ENCODE results near the gene STRA6.
"Not testable (repeated sequence)": the region's sequence is repeated elsewhere in the genome, so short reads cannot be mapped to it uniquely, and the experiment has no call there.

The STRA6 gene

GRCh38 chr15:74179983-74180880 is 22.4 kb downstream of the STRA6 start:
- DNase-seq: no peak

GRCh38 chr15:74179101-74179841 is 23.3 kb downstream of the STRA6 start:
- DNase-seq: no peak

- no peak for DNase-seq
Measured at GRCh38 chr15:74178326-74179100, 24.1 kb downstream of the STRA6 start.

- DNase-seq: no peak
Measured at GRCh38 chr15:74176262-74177214, 26.0 kb downstream of the STRA6 start.

- no peak for DNase-seq
Measured at GRCh38 chr15:74175271-74176191, 27.1 kb downstream of the STRA6 start.

GRCh38 chr15:74174958-74175253 is 27.7 kb downstream of the STRA6 start:
- DNase-seq: no peak

GRCh38 chr15:74174219-74174957 is 28.2 kb downstream of the STRA6 start:
- DNase-seq: no peak

- no peak for DNase-seq
Measured at GRCh38 chr15:74173380-74174218, 29.0 kb downstream of the STRA6 start, which contains the start of gene ISLR. TSS of gene ISLR (plus strand) at chr15:74173710. CDS start at chr15:74174859, 1,149 bp downstream.

GRCh38 chr15:74172701-74173379 is 29.7 kb downstream of the STRA6 start:
- no peak for DNase-seq

GRCh38 chr15:74171965-74172541 is 30.5 kb downstream of the STRA6 start:
- DNase-seq: no peak

- DNase-seq: no peak
Measured at GRCh38 chr15:74170875-74171578, 31.6 kb downstream of the STRA6 start.

GRCh38 chr15:74170071-74170844 is 32.3 kb downstream of the STRA6 start:
- no peak for DNase-seq

- DNase-seq: no peak
Measured at GRCh38 chr15:74168711-74169126, 33.9 kb downstream of the STRA6 start.

GRCh38 chr15:74167891-74168331 is 34.7 kb downstream of the STRA6 start:
- no peak for DNase-seq

- DNase-seq: no peak
Measured at GRCh38 chr15:74165461-74165860, 37.1 kb downstream of the STRA6 start.

- not testable (repeated sequence) for DNase-seq
Measured at GRCh38 chr15:74162195-74162536, 40.4 kb downstream of the STRA6 start.

- not testable (repeated sequence) for DNase-seq
Measured at GRCh38 chr15:74160390-74160789, 42.2 kb downstream of the STRA6 start.

Measured in CD4-positive, alpha-beta T cell treated with Interleukin-4 for 4 hours (primary cell).